GM23248 (cell line): ENCODE measurements around the gene NPAS3. TPM values are rescaled to one million over a fixed set of nuclear protein-coding genes. Genes with fewer than 3 reads are reported as not detected.

Experiments
- DNase-seq: peaks from one replicate; pipeline ENCODE4 v3.0.0-alpha.2; 2015
- H2AFZ ChIP-seq: fragments of 200-600 bp; sonication (generic); 2 replicates; pipeline ENCODE4 v1.6.1; 2016; ENCODE audit warnings: antibody characterized with exemption
- H3F3A ChIP-seq: fragments of 200-600 bp; sonication (generic); 2 replicates; pipeline ENCODE4 v1.6.1; 2016; ENCODE audit warnings: mild to moderate bottlenecking, antibody characterized with exemption, mixed run types; ENCODE audit not compliant: insufficient read depth
- H3K27ac ChIP-seq: fragments of 200-600 bp; sonication (generic); 2 replicates; pipeline ENCODE4 v1.5.1; 2016; ENCODE audit warnings: mild to moderate bottlenecking
- H3K27me3 ChIP-seq: fragments of 200-600 bp; sonication (generic); replicated peaks from 2 replicates; pipeline ENCODE4 v1.6.1; 2016; ENCODE audit warnings: mild to moderate bottlenecking; ENCODE audit not compliant: insufficient read depth
- H3K36me3 ChIP-seq: fragments of 200-600 bp; sonication (generic); 2 replicates; pipeline ENCODE4 v1.6.1; 2016; ENCODE audit warnings: low read depth, mild to moderate bottlenecking
- H3K4me1 ChIP-seq: fragments of 200-600 bp; sonication (generic); 2 replicates; pipeline ENCODE4 v1.6.1; 2016; ENCODE audit warnings: mild to moderate bottlenecking; ENCODE audit not compliant: insufficient read depth
- H3K4me2 ChIP-seq: fragments of 200-600 bp; sonication (generic); one replicate; pipeline ENCODE4 v1.6.1; 2016; ENCODE audit warnings: mild to moderate bottlenecking; ENCODE audit not compliant: unreplicated experiment
- H3K4me3 ChIP-seq: fragments of 200-600 bp; sonication (generic); 2 replicates; pipeline ENCODE4 v1.5.1; 2016; ENCODE audit warnings: mild to moderate bottlenecking
- H3K79me2 ChIP-seq: fragments of 200-600 bp; sonication (generic); 2 replicates; pipeline ENCODE4 v1.6.1; 2016; ENCODE audit warnings: mild to moderate bottlenecking; ENCODE audit not compliant: insufficient read depth
- H3K9ac ChIP-seq: fragments of 200-600 bp; sonication (generic); 2 replicates; pipeline ENCODE4 v1.6.1; 2016; ENCODE audit warnings: mild to moderate bottlenecking
- H3K9me2 ChIP-seq: fragments of 200-600 bp; sonication (generic); 2 replicates; pipeline ENCODE4 v1.6.1; 2016; ENCODE audit warnings: mixed run types, mild to moderate bottlenecking, moderate library complexity; ENCODE audit not compliant: insufficient read depth
- H3K9me3 ChIP-seq: fragments of 200-600 bp; sonication (generic); one replicate; pipeline ENCODE4 v1.6.1; 2017; ENCODE audit warnings: low read depth
- H4K20me1 ChIP-seq: fragments of 200-600 bp; sonication (generic); 2 replicates; pipeline ENCODE4 v1.6.0; 2016; ENCODE audit not compliant: insufficient read depth
- EZH2 ChIP-seq: fragments of 200-600 bp; sonication (generic); IDR thresholded peaks from 2 replicates; pipeline ENCODE4 v1.6.1; 2018; ENCODE audit warnings: antibody characterized with exemption, mild to moderate bottlenecking; ENCODE audit not compliant: insufficient read depth, poor library complexity, severe bottlenecking
- EZH2phosphoT487 ChIP-seq: fragments of 200-600 bp; sonication (generic); IDR thresholded peaks from 2 replicates; pipeline ENCODE4 v1.6.1; 2018; ENCODE audit warnings: antibody characterized with exemption, moderate library complexity, mild to moderate bottlenecking, low read depth; ENCODE audit not compliant: insufficient read depth
- WGBS, 2 experiments: methylation state at CpG; one replicate each; pipeline ENCODE4 v1.1.6; 2015 to 2017; ENCODE audit warnings: low lambda C conversion rate in 2 of 2, low coverage in 1 of 2; ENCODE audit errors: missing lambda C conversion rate in 2 of 2; 5-methylcytosine and 5-hydroxymethylcytosine counted together
- in situ Hi-C: fragments of 300-500 bp; cut with MboI; formaldehyde crosslinking; loops from 2 replicates; pipeline ENCODE4 v1.15.0; 2020
- polyA plus RNA-seq: library from polyadenylated mRNA; unstranded; fragments of >200 nt; fragmentation: Nextera tagmentation; extraction: Ambion mirVana; gene quantifications from 2 replicates; pipeline ENCODE4 v1.2.1, GENCODE V29; 2016
- total RNA-seq: library from RNA; depleted of rRNA; stranded (reverse); fragments of >200 nt; shearing (Covaris generic); gene quantifications from 2 replicates; pipeline ENCODE4 v1.2.3, GENCODE V29; 2014

Gene NPAS3
- total and polyA plus RNA-seq, 2 experiments from 2014 or later = 0.65 TPM; not detected in 1

- no peak overlapping the region for H3K9ac ChIP-seq
- no peak overlapping the region for H3K4me3 ChIP-seq
- no peaks in the 10 kb centered on the region for H3K9me3 ChIP-seq
- no peaks in the 10 kb centered on the region for H3K79me2 ChIP-seq
- H2AFZ ChIP-seq = no peak overlapping the region
- no peak for TF ChIP-seq EZH2phosphoT487
- no peak for TF ChIP-seq EZH2
- no peaks in the 10 kb centered on the region for H3K27me3 ChIP-seq
- H3K36me3 ChIP-seq = no peaks in the 10 kb centered on the region
- DNase-seq = no peak
- no peaks in the 10 kb centered on the region for H3K9me2 ChIP-seq
- H4K20me1 ChIP-seq = no peaks in the 10 kb centered on the region
- no peak overlapping the region for H3K27ac ChIP-seq
- peaks cover 4% of the 10 kb centered on the region for H3F3A ChIP-seq
- in situ Hi-C loops = no loop called here
- peaks cover 12% of the 10 kb centered on the region for H3K4me1 ChIP-seq
- WGBS, 2 experiments = 96 to 98% methylated on average over 4 of the region's 4 CpGs
- no peak overlapping the region for H3K4me2 ChIP-seq
These were observed 370.4 kb downstream of the NPAS3 start for GRCh38 chr14:33309106-33309505.

GRCh38 chr14:33315217-33315616 is 376.5 kb downstream of the NPAS3 start:
- Histone ChIP-seq H3K4me1 (no peaks in the 10 kb centered on the region), H3K27ac (no peak overlapping the region), H3F3A (no peaks in the 10 kb centered on the region), H2AFZ (no peak overlapping the region), H3K9ac (no peak overlapping the region), H3K36me3 (no peaks in the 10 kb centered on the region), H3K9me3 (no peaks in the 10 kb centered on the region), H4K20me1 (no peaks in the 10 kb centered on the region), H3K4me3 (no peak overlapping the region), H3K9me2 (no peaks in the 10 kb centered on the region), H3K27me3 (no peaks in the 10 kb centered on the region), H3K4me2 (no peak overlapping the region), H3K79me2 (no peaks in the 10 kb centered on the region)
- DNase-seq = no peak
- WGBS, 2 experiments = 68 to 69% methylated on average over 3 of the region's 3 CpGs
- in situ Hi-C loops = no loop called here
- TF ChIP-seq EZH2 (no peak), EZH2phosphoT487 (no peak)

GRCh38 chr14:33315721-33316120 is 377.0 kb downstream of the NPAS3 start:
- Histone ChIP-seq H2AFZ (no peak overlapping the region), H3K4me2 (no peak overlapping the region), H3K79me2 (no peaks in the 10 kb centered on the region), H3K36me3 (no peaks in the 10 kb centered on the region), H3K4me1 (no peaks in the 10 kb centered on the region), H3K27ac (no peak overlapping the region), H3F3A (no peaks in the 10 kb centered on the region), H3K9me3 (no peaks in the 10 kb centered on the region), H3K4me3 (no peak overlapping the region), H3K27me3 (no peaks in the 10 kb centered on the region), H4K20me1 (no peaks in the 10 kb centered on the region), H3K9me2 (no peaks in the 10 kb centered on the region), H3K9ac (no peak overlapping the region)
- WGBS, 2 experiments = 26 to 33% methylated on average over 2 of the region's 2 CpGs
- in situ Hi-C loops = no loop called here
- TF ChIP-seq EZH2 (no peak), EZH2phosphoT487 (no peak)
- peak; percentile 31 for DNase-seq

- WGBS, 2 experiments = 61 to 66% methylated on average over 5 of the region's 5 CpGs
- H3K9ac ChIP-seq = no peak overlapping the region
- H3K27ac ChIP-seq = no peak overlapping the region
- H3K9me3 ChIP-seq = no peaks in the 10 kb centered on the region
- no peak overlapping the region for H3K4me2 ChIP-seq
- H3K79me2 ChIP-seq = no peaks in the 10 kb centered on the region
- DNase-seq = no peak
- no peaks in the 10 kb centered on the region for H3K9me2 ChIP-seq
- H3K36me3 ChIP-seq = no peaks in the 10 kb centered on the region
- H4K20me1 ChIP-seq = no peaks in the 10 kb centered on the region
- no peak overlapping the region for H2AFZ ChIP-seq
- no peaks in the 10 kb centered on the region for H3F3A ChIP-seq
- in situ Hi-C loops = no loop called here
- TF ChIP-seq EZH2 (no peak), EZH2phosphoT487 (no peak)
- H3K4me1 ChIP-seq = no peaks in the 10 kb centered on the region
- H3K4me3 ChIP-seq = no peak overlapping the region
- no peaks in the 10 kb centered on the region for H3K27me3 ChIP-seq
These were observed 379.0 kb downstream of the NPAS3 start for GRCh38 chr14:33317675-33318074.

GRCh38 chr14:33323979-33324378 is 385.3 kb downstream of the NPAS3 start:
- WGBS, 2 experiments = 74 to 75% methylated on average over 7 of the region's 7 CpGs
- no peaks in the 10 kb centered on the region for H3K79me2 ChIP-seq
- TF ChIP-seq EZH2 = no peak
- TF ChIP-seq EZH2phosphoT487 = no peak
- in situ Hi-C loops = no loop called here
- no peak overlapping the region for H3K9ac ChIP-seq
- H3K4me1 ChIP-seq = no peaks in the 10 kb centered on the region
- no peak overlapping the region for H2AFZ ChIP-seq
- H3K27ac ChIP-seq = no peak overlapping the region
- H3K9me2 ChIP-seq = no peaks in the 10 kb centered on the region
- no peaks in the 10 kb centered on the region for H3F3A ChIP-seq
- no peak overlapping the region for H3K4me2 ChIP-seq
- no peaks in the 10 kb centered on the region for H3K9me3 ChIP-seq
- DNase-seq = no peak
- H3K27me3 ChIP-seq = no peaks in the 10 kb centered on the region
- no peaks in the 10 kb centered on the region for H3K36me3 ChIP-seq
- no peak overlapping the region for H3K4me3 ChIP-seq
- no peaks in the 10 kb centered on the region for H4K20me1 ChIP-seq
